H9 (cell line): ENCODE results near the gene ARF4. TPM values are rescaled to one million over a fixed set of nuclear protein-coding genes. Genes with fewer than 3 reads are reported as not detected.

Experiments used
- DNase-seq: peaks from one replicate; pipeline ENCODE4 v3.0.0-alpha.2; 2017
- H2AFZ ChIP-seq: one replicate; pipeline ENCODE4 v1.6.1; 2013; ENCODE audit warnings: mild to moderate bottlenecking, low read length, control low read depth, moderate library complexity
- H2AK5ac ChIP-seq: 2 replicates; pipeline ENCODE4 v1.6.1; 2013; ENCODE audit warnings: low read length, control low read depth, mixed read lengths; ENCODE audit not compliant: insufficient read length
- H2BK120ac ChIP-seq: one replicate; pipeline ENCODE4 v1.6.1; 2013; ENCODE audit warnings: low read depth, mild to moderate bottlenecking, low read length, control low read depth, inconsistent platforms; ENCODE audit not compliant: poor library complexity, severe bottlenecking
- H2BK12ac ChIP-seq: 2 replicates; pipeline ENCODE4 v1.6.1; 2013; ENCODE audit warnings: low read length, control low read depth, mixed read lengths, low read depth; ENCODE audit not compliant: insufficient read length
- H2BK15ac ChIP-seq: 2 replicates; pipeline ENCODE4 v1.6.1; 2013; ENCODE audit warnings: low read depth, low read length, control low read depth
- H2BK20ac ChIP-seq: one replicate; pipeline ENCODE4 v1.6.1; 2013; ENCODE audit warnings: low read depth, mild to moderate bottlenecking, low read length, control low read depth, inconsistent platforms; ENCODE audit not compliant: poor library complexity, severe bottlenecking
- H2BK5ac ChIP-seq: 2 replicates; pipeline ENCODE4 v1.6.1; 2013; ENCODE audit warnings: low read length, control low read depth, mixed read lengths; ENCODE audit not compliant: insufficient read length
- H3K14ac ChIP-seq: 2 replicates; pipeline ENCODE4 v1.6.1; 2013; ENCODE audit warnings: low read length, control low read depth; ENCODE audit not compliant: insufficient read depth
- H3K18ac ChIP-seq: 2 replicates; pipeline ENCODE4 v1.6.1; 2013; ENCODE audit warnings: low read depth, mild to moderate bottlenecking, mixed read lengths, low read length, control low read depth; ENCODE audit not compliant: insufficient read length
- H3K23ac ChIP-seq: 2 replicates; pipeline ENCODE4 v1.6.1; 2013; ENCODE audit warnings: low read length, control low read depth, mixed read lengths, low read depth; ENCODE audit not compliant: insufficient read length
- H3K23me2 ChIP-seq: 2 replicates; pipeline ENCODE4 v1.6.1; 2013; ENCODE audit warnings: low read depth, mild to moderate bottlenecking, mixed read lengths, low read length, control low read depth; ENCODE audit not compliant: insufficient read length, poor library complexity, severe bottlenecking
- H3K27ac ChIP-seq: 2 replicates; pipeline ENCODE4 v1.5.1; 2013; ENCODE audit warnings: low read length, control low read depth, mixed read lengths, low read depth; ENCODE audit not compliant: insufficient read length
- H3K27me3 ChIP-seq: 2 replicates; pipeline ENCODE4 v1.6.1; 2013; ENCODE audit warnings: low read length, control low read depth, inconsistent platforms; ENCODE audit not compliant: insufficient read depth
- H3K4ac ChIP-seq: 2 replicates; pipeline ENCODE4 v1.6.1; 2013; ENCODE audit warnings: low read depth, mild to moderate bottlenecking, control low read depth, inconsistent platforms, low read length, moderate library complexity
- H3K4me1 ChIP-seq: 2 replicates; pipeline ENCODE4 v1.6.1; 2013; ENCODE audit warnings: low read length, control low read depth, inconsistent platforms; ENCODE audit not compliant: insufficient read depth
- H3K4me2 ChIP-seq: 2 replicates; pipeline ENCODE4 v1.6.1; 2013; ENCODE audit warnings: low read length, control low read depth, mixed read lengths; ENCODE audit not compliant: insufficient read length, insufficient read depth
- H3K56ac ChIP-seq: 2 replicates; pipeline ENCODE4 v1.6.1; 2013; ENCODE audit warnings: low read depth, mild to moderate bottlenecking, mixed read lengths, low read length, control low read depth; ENCODE audit not compliant: insufficient read length
- H3K79me1 ChIP-seq: 2 replicates; pipeline ENCODE4 v1.6.1; 2013; ENCODE audit warnings: low read depth, mild to moderate bottlenecking, moderate library complexity, low read length, control low read depth, inconsistent platforms; ENCODE audit not compliant: insufficient read depth, poor library complexity, severe bottlenecking
- H3K79me2 ChIP-seq: 2 replicates; pipeline ENCODE4 v1.6.1; 2013; ENCODE audit warnings: low read length, control low read depth, inconsistent platforms; ENCODE audit not compliant: insufficient read depth
- H3K9ac ChIP-seq: 2 replicates; pipeline ENCODE4 v1.6.1; 2013; ENCODE audit warnings: low read length, control low read depth, mixed read lengths; ENCODE audit not compliant: insufficient read length; ENCODE audit errors: extremely low read depth
- H3K9me3 ChIP-seq: one replicate; pipeline ENCODE4 v1.6.1; 2013; ENCODE audit warnings: low read depth, low read length, inconsistent platforms; ENCODE audit not compliant: control insufficient read depth
- H3T11ph ChIP-seq: one replicate; pipeline ENCODE4 v1.6.1; 2013; ENCODE audit warnings: mild to moderate bottlenecking, low read length, control low read depth, inconsistent platforms
- H4K20me1 ChIP-seq: one replicate; pipeline ENCODE4 v1.6.1; 2013; ENCODE audit not compliant: control insufficient read depth, insufficient read length, insufficient read depth
- H4K5ac ChIP-seq: 2 replicates; pipeline ENCODE4 v1.6.1; 2013; ENCODE audit warnings: low read depth, mild to moderate bottlenecking, mixed read lengths, low read length, control low read depth; ENCODE audit not compliant: insufficient read length
- H4K8ac ChIP-seq: replicated peaks from 2 replicates; pipeline ENCODE4 v1.6.1; 2013; ENCODE audit warnings: low read length, control low read depth, mixed read lengths, low read depth; ENCODE audit not compliant: insufficient read length
- H4K91ac ChIP-seq: 2 replicates; pipeline ENCODE4 v1.6.1; 2013; ENCODE audit warnings: low read depth, mild to moderate bottlenecking, moderate library complexity, mixed read lengths, low read length, control low read depth; ENCODE audit not compliant: insufficient read length
- H3K27ac Mint-ChIP-seq, 3 experiments: 2 replicates in 2 of 3; 3 replicates in 1 of 3; pipeline ENCODE4 v1.8.0; 2020 to 2021; ENCODE audit warnings: mixed read lengths in 3 of 3, mild to moderate bottlenecking in 1 of 3, moderate library complexity in 1 of 3
- H3K27me3 Mint-ChIP-seq: 2 replicates; pipeline ENCODE4 v1.8.0; 2021; ENCODE audit warnings: low read depth, mild to moderate bottlenecking, moderate library complexity, mixed read lengths
- H3K36me3 Mint-ChIP-seq, 3 experiments: 2 replicates in 2 of 3; 3 replicates in 1 of 3; pipeline ENCODE4 v1.8.0; 2020 to 2021; ENCODE audit warnings: low read depth in 3 of 3, mixed read lengths in 3 of 3; ENCODE audit not compliant: insufficient read depth in 1 of 3
- H3K4me1 Mint-ChIP-seq, 2 experiments: 2 replicates each; pipeline ENCODE4 v1.8.0; 2020; ENCODE audit warnings: mixed read lengths in 2 of 2
- H3K4me3 Mint-ChIP-seq, 2 experiments: 2 replicates in 1 of 2; 3 replicates in 1 of 2; pipeline ENCODE4 v1.8.0; 2020 to 2021; ENCODE audit warnings: mild to moderate bottlenecking in 2 of 2, mixed read lengths in 2 of 2, moderate library complexity in 1 of 2
- H3K9me3 Mint-ChIP-seq, 2 experiments: 2 replicates in 1 of 2; 3 replicates in 1 of 2; pipeline ENCODE4 v1.8.0; 2020; ENCODE audit warnings: mild to moderate bottlenecking in 2 of 2, mixed read lengths in 2 of 2, moderate library complexity in 1 of 2
- CTCF ChIP-seq: fragments of 200-600 bp; sonication (generic); conservative IDR thresholded peaks from 3 replicates; pipeline ENCODE4 v1.8.0; 2021; ENCODE audit warnings: antibody characterized with exemption, mild to moderate bottlenecking
- total RNA-seq: library from RNA; stranded (reverse); gene quantifications from 2 replicates; pipeline ENCODE4 v1.2.1, GENCODE V29; 2021

The ARF4 gene
- total RNA-seq, 1 experiment from 2014 or later = 160 TPM

GRCh38 chr3:57622362-57622761, 25.2 kb upstream of the ARF4 start:
- Histone ChIP-seq H2AK5ac (no peak overlapping the region), H3T11ph (no peak overlapping the region), H3K27ac (no peak overlapping the region), H2BK5ac (no peak overlapping the region), H4K5ac (no peak overlapping the region), H3K79me1 (no peaks in the 10 kb centered on the region), H3K14ac (no peak overlapping the region), H2BK20ac (no peak overlapping the region), H3K9ac (no peak overlapping the region), H3K27me3 (no peaks in the 10 kb centered on the region), H2BK12ac (no peak overlapping the region), H4K8ac (no peak overlapping the region), H2AFZ (no peak overlapping the region), H2BK120ac (no peak overlapping the region), H3K23me2 (no peaks in the 10 kb centered on the region), H3K9me3 (no peaks in the 10 kb centered on the region), H4K91ac (no peak overlapping the region), H3K4me2 (no peak overlapping the region), H3K4me1 (no peaks in the 10 kb centered on the region), H3K79me2 (no peaks in the 10 kb centered on the region), H2BK15ac (no peak overlapping the region), H3K23ac (no peak overlapping the region), H3K56ac (no peak overlapping the region), H3K4ac (no peak overlapping the region), H4K20me1 (no peaks in the 10 kb centered on the region), H3K18ac (no peak overlapping the region)
- peaks cover 11 to 37% (median 25%) of the 10 kb centered on the region in 3 experiments; a peak in 6 of 7 replicates for H3K36me3 Mint-ChIP-seq
- H3K4me1 Mint-ChIP-seq = peaks cover 2% of the 10 kb centered on the region in 2 experiments
- H3K4me3 Mint-ChIP-seq = no peak overlapping the region
- TF ChIP-seq CTCF = no peak
- no peaks in the 10 kb centered on the region for H3K27me3 Mint-ChIP-seq
- H3K9me3 Mint-ChIP-seq = no peaks in the 10 kb centered on the region; a peak in 1 of 5 replicates
- no peak overlapping the region for H3K27ac Mint-ChIP-seq
- no peak for DNase-seq
